ENCODE data around the gene NSF.

NSF gene

DNA sequence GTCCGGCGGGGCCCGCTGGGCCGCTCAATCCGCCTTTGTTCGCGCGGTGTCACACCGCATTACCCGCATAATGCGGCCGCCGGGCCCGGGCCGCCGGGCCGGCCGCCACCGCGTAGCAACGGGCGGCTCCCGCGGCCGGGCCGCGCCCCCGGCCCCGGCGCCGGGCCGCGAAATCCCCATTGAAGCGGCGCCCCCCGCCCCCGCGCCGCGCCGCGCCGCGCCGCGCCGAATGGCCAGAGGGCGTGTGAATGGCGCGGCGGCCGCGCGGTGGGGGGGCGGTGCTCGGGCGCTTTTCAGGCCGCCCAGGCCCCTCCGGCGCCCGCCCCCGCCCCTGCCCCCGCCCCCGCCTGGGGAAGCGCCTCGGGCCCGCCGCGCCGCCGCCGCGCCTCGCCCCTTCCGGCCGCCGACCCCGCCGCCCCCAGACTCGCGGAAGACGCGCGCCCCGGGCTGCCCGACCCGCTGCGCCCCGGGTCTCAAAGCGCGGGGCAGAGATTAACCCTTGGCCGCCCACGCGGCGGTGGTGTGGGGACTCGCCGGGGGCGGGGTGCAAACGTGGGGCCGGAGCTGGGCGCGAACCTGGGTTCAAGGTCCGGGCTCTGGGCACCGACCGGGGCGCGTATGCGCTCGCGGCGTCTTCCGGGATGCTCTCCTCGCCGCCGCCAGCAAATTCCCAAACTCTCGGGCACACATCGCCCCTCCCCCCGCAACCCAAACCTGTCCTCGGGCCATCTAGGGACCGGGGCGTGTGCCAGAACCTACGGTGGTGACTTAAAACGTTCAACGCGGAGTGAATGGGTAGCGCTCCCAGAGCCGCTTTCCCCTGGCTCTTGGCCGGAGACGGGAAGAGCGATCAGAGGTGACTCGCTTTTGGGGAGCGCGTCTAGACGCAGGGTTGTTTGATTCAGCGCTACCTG is 181.3 kb downstream of the NSF start:
- peak overlapping the region; percentile 83 for H3K4me2 ChIP-seq (ENCODE audit: low read length)
- no peaks in the 10 kb centered on the region for H3K9me2 ChIP-seq (replicated peaks; ENCODE audit: control insufficient read depth, low read length)
- H3K79me2 ChIP-seq (ENCODE audit: control insufficient read depth, low read length): no peaks in the 10 kb centered on the region
- no peaks in the 10 kb centered on the region for H3K36me3 ChIP-seq (ENCODE audit: control insufficient read depth, low read length)
- TF ChIP-seq CTCF (IDR thresholded peaks at IDR 0.05; ENCODE audit: low read depth, low read length, poor library complexity, severe bottlenecking) (no peak), EZH2phosphoT487 (IDR thresholded peaks at IDR 0.05; ENCODE audit: borderline replicate concordance, low read length) (peak; percentile 95)
- H3K4me3 ChIP-seq (ENCODE audit: low read length): peak overlapping the region; percentile 71
- peaks cover 44% of the 10 kb centered on the region for H3K27me3 ChIP-seq (ENCODE audit: control insufficient read depth, low read length)
- H3K4me1 ChIP-seq (ENCODE audit: control insufficient read depth, low read length): peaks cover 17% of the 10 kb centered on the region
- no peaks in the 10 kb centered on the region for H3F3A ChIP-seq (ENCODE audit: control insufficient read depth, insufficient read depth)
- no peaks in the 10 kb centered on the region for H3K9me3 ChIP-seq (ENCODE audit: control insufficient read depth, insufficient read depth, low read length)
- no peak overlapping the region for H3K27ac ChIP-seq (ENCODE audit: low read depth, low read length)
- no peaks in the 10 kb centered on the region for H4K20me1 ChIP-seq (ENCODE audit: control insufficient read depth, insufficient read depth, low read depth, low read length)

GRCh38 chr17:46772475-46773220 is 182.2 kb downstream of the NSF start:
- no peaks in the 10 kb centered on the region for H3K9me2 ChIP-seq (replicated peaks; ENCODE audit: control insufficient read depth, low read length)
- no peaks in the 10 kb centered on the region for H3K79me2 ChIP-seq (ENCODE audit: control insufficient read depth, low read length)
- no peaks in the 10 kb centered on the region for H3K9me3 ChIP-seq (ENCODE audit: control insufficient read depth, insufficient read depth, low read length)
- H3K36me3 ChIP-seq (ENCODE audit: control insufficient read depth, low read length): no peaks in the 10 kb centered on the region
- H3F3A ChIP-seq (ENCODE audit: control insufficient read depth, insufficient read depth): no peaks in the 10 kb centered on the region
- H3K4me3 ChIP-seq (ENCODE audit: low read length): peak overlapping the region; percentile 71
- TF ChIP-seq EZH2phosphoT487 (IDR thresholded peaks at IDR 0.05; ENCODE audit: borderline replicate concordance, low read length): 0 out of 2 replicates have a peak, but pooled peaks have one; percentile 12
- no peak for TF ChIP-seq CTCF (IDR thresholded peaks at IDR 0.05; ENCODE audit: low read depth, low read length, poor library complexity, severe bottlenecking)
- H3K27ac ChIP-seq (ENCODE audit: low read depth, low read length): no peak overlapping the region
- peaks cover 17% of the 10 kb centered on the region for H3K4me1 ChIP-seq (ENCODE audit: control insufficient read depth, low read length)
- no peaks in the 10 kb centered on the region for H4K20me1 ChIP-seq (ENCODE audit: control insufficient read depth, insufficient read depth, low read depth, low read length)
- peaks cover 49% of the 10 kb centered on the region for H3K27me3 ChIP-seq (ENCODE audit: control insufficient read depth, low read length)
- peak overlapping the region; percentile 83 for H3K4me2 ChIP-seq (ENCODE audit: low read length)

GRCh38 chr17:46773221-46773605 is 182.7 kb downstream of the NSF start:
- H4K20me1 ChIP-seq (ENCODE audit: control insufficient read depth, insufficient read depth, low read depth, low read length): no peaks in the 10 kb centered on the region
- no peaks in the 10 kb centered on the region for H3K9me2 ChIP-seq (replicated peaks; ENCODE audit: control insufficient read depth, low read length)
- peaks cover 54% of the 10 kb centered on the region for H3K27me3 ChIP-seq (ENCODE audit: control insufficient read depth, low read length)
- H3K9me3 ChIP-seq (ENCODE audit: control insufficient read depth, insufficient read depth, low read length): no peaks in the 10 kb centered on the region
- H3K27ac ChIP-seq (ENCODE audit: low read depth, low read length): no peak overlapping the region
- no peaks in the 10 kb centered on the region for H3F3A ChIP-seq (ENCODE audit: control insufficient read depth, insufficient read depth)
- no peaks in the 10 kb centered on the region for H3K79me2 ChIP-seq (ENCODE audit: control insufficient read depth, low read length)
- no peak overlapping the region for H3K4me3 ChIP-seq (ENCODE audit: low read length)
- peaks cover 17% of the 10 kb centered on the region for H3K4me1 ChIP-seq (ENCODE audit: control insufficient read depth, low read length)
- H3K4me2 ChIP-seq (ENCODE audit: low read length): no peak overlapping the region
- no peaks in the 10 kb centered on the region for H3K36me3 ChIP-seq (ENCODE audit: control insufficient read depth, low read length)
- TF ChIP-seq CTCF (IDR thresholded peaks at IDR 0.05; ENCODE audit: low read depth, low read length, poor library complexity, severe bottlenecking) (no peak), EZH2phosphoT487 (IDR thresholded peaks at IDR 0.05; ENCODE audit: borderline replicate concordance, low read length) (no peak)
